GM21737 (cell line): Measurements from ENCODE around the gene CCDC24.

Experiments used
- ATAC-seq: cut with Tn5 transposase; IDR thresholded peaks from one replicate; pipeline ENCODE4 v1.9.1; 2021; ENCODE audit warnings: mild to moderate bottlenecking, moderate library complexity; ENCODE audit not compliant: unreplicated experiment

The CCDC24 gene

DNA sequence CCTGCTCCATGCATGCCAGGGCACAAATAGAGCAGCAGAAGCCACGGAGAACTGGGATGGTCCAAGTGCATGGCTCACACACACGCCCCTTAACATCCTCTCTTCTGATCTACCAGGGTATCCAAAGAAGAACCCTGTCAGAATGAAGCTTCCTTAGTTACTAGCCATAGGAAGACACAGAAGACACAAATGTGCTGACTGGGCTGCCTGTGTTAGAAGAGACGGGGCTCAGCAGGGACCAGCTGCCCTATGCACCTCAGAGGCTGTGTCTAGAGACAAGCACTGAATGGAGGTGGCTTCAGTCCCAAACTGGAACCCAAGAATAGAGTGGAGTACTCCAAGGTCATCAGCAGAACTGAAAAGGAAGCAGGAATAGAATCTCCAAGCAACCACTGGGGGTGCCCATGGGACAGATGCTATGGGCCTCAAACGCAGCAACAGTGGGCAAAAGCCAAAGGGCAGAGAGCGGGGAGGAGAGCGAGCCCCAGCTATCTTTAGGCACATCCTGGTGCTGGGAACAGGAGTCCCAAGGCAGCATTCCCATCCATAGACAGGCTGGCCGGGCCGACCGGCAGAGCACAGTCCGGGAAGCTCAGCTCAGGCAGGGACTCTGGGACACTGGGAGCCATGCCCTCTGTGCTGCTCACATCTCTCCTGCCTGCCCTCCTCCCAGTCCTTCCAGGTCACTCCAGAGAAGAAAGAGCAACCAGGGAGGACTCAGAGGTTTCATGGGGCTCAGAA, 30.4 kb downstream of the CCDC24 start:
- ATAC-seq = no peak

DNA sequence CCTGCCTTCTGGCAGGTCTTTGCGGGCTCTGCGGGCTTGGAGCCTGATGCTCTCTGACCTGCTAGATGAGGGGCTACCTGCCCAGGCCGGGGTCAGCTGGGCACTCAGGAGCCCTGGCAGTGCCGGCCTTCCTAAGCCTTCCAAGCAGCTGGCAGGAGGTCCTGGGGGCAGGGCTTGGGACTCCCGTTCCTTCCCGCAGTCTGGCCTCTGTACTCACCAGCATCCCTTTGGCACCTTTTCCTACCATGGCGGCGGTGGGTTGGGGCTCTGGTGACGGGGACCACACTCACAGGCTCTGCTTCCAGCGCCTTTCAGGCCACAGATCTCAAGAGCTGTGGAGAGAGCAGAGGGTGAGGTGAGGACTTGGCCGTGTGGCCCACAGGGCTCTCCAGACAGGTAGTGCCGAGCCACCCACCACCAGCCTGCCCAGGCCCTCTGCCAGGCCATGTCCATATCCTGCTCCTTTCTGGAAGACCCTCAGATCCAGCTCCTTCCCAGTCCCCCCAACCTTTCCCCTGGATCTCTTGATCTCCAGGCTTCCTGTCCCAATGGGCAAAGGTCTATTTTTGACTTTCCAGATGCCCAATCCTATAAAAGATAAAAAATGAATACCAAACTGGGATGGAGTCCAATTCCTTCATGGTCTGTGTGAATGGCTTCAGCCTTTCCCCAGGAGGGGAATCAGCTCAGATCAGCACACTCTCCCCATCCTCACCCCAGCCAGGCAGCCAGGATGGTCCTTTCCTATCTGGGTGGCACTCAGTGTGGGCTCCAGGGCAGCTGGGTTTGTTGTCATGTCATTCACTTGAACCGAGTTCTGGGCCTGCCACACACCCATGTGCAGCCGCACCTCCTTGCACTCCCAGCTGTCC, 32.9 kb downstream of the CCDC24 start:
- ATAC-seq = no peak

DNA sequence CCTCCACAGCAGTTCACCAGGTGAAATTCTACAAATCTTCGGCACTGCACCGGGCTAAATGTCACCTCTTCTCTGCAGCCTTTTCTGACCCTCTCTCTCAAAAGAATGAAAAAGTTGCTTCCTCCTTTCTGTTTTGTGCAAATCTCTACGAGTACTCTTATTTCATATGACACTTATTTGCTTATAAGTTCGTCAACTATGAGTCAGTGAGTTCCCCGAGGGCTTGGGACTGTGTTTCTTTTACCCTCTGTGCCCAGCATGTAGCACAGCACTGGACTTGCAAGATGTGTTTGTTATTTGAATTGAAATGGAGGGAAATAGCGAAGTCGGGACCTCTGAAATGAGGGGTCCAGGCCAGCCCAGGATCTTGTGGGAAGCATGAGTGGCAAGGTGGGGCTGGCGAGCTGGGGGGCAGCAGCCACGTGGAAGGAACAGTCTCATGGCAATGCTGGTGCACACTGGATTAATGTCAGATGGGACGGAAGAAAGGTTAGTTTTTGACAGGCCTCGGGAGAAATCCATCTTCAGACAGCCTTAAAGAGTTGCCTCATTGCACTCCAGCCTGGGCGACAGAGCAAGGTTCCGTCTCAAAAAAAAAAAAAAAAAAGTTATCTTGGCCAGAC, 33.6 kb downstream of the CCDC24 start:
- ATAC-seq = no peak

DNA sequence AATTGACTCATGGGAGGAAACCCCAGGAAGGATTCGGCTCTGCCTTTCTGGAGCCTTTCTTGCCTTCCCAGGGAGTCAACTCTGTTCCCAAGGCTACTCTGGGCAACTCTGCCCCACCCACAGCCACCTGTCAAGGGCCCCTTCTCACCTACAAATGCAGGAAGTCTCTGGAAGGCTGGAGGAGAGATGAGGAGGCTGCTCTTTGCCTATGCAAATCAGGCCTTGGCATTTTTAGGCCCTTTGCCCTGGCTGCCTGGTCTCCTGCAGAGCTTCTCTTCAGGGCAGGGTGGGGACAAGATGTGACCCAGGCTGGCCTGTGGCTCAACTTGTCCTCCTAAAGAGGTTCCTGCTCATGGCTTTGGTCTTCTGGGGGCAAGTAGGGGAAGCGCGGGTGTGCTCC, 34.4 kb downstream of the CCDC24 start:
- ATAC-seq = no peak

DNA sequence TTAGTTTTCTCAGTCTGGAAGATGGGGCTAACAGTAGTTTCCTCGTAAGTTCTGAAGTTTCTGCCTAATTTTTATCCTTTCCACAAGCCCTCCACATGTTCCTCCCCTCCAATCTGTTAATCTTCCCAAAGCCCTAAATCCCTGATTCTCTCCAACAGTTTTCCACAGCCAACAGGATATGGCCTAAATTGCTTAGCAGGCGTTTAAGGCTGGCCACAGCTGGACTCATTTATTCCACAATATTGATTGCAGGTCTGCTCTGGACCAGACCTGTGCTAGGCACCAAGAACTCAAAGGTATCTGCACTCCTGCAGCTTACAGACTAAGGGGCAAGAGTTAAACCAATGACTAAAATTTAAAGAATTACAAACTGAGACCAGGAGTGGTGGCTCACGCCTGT, 35.9 kb downstream of the CCDC24 start:
- ATAC-seq = no peak

DNA sequence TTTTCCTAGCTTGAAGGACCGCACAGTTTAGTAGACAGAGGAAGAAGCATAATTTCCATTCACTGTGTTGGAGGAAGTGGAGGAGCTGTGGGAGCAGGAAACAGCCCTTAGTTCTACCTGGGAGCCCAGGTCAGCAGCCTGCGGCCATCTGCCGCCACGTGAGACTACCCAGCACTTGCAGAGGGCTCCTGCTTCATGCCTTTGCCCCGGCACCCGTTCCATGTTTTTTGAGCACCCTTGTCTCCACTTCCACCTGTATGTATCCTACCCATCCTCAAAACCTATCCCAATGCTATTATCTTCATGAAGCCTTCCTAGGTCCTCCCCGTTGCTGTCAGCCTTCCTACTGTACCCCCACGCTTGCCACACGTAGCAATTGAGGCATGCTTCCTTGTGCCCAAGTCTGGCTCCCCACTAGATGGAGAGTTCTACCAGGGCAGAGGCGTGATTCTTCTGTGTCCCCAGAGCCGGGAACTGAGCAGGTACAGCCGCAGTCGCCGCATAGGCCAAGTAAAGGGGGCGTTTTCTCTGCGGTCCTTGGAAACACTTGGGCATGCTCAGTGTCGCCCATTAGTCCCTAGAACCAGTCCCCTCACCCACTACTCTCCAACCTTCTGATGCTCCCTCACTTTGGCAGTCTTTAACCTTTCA, 38.0 kb downstream of the CCDC24 start:
- peak; percentile 9 for ATAC-seq

DNA sequence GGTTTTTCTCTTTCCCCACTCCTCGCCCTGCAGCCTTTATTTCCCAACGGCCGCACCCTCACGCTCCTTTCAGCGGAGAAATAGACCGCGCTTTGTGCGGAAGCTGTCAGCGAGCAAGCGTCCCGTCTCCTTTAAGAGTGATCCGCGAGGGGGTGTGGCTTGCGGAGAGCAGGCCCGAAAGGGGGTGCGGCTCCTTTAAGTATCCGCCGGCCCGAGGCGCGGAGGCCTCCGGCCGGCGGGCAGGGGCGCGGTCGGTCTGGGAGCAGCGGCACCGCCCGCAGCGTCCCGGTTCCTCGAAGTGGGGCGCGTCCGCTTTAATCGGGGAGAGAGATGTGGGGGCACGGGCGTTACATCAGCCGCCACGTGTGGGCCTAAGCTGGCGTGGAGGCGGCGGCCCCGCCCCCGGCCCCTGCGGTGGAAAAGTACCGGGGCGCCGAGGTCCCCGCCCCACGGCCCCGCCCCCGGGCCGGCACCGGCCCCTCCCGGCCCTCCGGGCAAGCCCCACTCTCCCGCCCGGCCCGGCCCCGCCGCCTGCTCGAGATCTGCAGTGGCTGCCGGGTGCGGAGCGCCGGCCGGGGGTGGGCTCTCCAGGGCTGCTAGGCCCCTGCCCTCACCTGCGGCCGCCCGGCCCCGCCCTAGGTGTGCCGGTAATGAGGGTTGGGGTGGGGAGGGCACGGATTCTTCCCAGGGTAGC, 38.7 kb downstream of the CCDC24 start:
- peak; percentile 82 for ATAC-seq

DNA sequence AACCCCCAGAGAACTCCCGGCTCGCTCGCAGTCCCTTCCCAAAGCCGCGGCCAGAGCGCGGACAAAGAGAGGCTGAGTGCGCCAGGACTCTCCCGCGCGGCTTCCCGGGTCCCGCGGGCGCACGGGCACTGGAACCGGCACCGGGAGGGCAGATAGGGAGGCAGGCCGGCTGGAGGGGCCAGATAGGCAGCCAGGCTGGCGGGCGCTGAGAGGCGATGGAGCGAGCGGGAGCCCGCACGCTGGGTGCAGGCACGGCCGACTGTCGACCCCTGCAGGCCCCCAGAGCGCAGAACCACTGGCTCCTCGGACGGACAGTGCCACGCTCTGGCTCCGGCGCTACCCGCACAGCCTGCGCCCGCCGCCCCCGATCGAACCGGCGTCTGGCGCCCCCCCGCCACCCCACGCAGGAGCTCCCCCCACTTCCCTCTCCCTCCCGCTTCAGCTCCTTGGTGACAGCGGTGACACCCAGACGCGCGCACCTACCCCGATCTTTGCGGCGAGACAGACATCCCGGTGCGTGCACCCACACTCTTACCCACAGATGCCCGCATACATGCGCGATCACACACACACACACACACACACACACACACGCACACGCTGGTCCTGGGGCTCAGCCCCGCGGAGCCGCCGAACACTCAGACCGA, 39.3 kb downstream of the CCDC24 start:
- ATAC-seq = peak; percentile 16

DNA sequence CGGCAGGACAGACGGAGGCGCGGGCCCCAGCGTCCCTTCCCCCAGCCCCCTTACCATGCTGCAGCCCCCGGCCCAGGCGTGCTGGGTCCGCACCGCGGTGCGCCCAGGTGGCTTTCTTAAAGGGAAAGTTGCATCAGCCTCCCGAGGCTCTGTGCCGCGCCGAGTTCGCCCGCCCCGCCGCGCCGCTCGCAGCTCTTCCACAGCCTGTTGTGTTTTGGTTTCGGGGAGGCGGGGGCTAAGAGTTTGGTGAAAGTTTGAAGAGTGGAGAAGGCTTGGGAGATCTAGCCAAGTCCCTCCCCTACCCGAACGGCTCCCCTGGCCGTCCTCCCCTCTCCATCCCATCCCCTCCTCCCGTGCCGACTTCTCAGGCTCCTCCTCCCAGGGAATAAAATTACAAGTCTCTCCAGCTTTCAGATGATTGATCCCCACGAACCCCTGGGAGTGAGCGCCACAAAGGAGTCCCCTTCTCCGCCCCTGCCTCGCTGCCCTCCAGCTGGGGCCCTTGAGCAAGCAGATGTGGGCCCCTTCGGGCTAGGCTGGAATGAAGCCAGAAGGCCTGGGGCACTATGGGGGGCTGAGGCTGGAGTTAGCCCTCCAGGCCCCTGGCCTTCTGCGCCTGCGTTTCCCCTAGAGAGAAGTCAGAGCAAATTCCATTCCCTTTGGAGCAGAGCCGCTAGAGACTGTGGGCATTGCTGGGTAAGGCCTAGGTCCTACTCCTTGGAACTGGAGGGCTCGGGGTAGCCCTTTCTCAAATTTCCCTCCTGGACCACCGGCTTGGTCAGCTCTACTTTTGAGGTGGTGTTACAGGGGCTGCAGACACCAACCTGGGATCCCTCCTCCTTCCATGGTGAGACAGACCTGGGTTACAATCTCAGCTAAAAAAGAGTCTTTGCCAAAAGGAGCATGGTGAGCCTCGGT, 40.1 kb downstream of the CCDC24 start, which contains the start of gene SLC6A9:
TSS of gene SLC6A9 (minus strand) at position 211 of the 918 bp plus-strand sequence. CDS start 7,185 bp downstream, outside the sequence.
- ATAC-seq = no peak

DNA sequence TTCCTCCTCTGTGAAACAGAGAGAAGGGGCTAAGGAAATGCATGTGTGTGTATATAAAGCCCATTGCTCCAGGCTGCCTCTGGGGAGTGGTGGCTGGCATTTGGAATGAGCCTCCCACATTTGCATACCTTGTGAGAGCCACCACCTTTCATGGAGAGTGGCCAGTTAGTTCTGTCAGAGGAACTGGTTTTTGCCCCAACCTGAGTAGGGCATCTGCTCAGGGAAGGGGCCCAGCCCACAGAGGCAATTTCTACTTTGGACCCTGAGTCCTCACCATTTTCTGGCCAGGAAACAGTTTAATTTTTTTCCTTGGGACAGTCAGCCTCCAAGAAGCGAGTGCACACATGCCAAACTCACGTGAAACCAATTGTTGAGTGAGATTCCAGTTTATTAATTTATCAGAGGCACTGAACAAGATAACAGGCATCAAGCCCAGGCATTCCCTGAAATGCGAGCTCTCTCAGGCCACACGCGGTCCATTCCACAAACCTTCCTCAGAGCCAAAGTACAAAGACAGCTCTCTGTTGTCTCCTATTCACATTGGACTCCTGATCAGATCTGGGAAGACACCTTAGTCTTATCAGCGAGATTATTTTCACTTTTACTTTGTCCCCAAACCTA, 40.9 kb downstream of the CCDC24 start:
- ATAC-seq = no peak

DNA sequence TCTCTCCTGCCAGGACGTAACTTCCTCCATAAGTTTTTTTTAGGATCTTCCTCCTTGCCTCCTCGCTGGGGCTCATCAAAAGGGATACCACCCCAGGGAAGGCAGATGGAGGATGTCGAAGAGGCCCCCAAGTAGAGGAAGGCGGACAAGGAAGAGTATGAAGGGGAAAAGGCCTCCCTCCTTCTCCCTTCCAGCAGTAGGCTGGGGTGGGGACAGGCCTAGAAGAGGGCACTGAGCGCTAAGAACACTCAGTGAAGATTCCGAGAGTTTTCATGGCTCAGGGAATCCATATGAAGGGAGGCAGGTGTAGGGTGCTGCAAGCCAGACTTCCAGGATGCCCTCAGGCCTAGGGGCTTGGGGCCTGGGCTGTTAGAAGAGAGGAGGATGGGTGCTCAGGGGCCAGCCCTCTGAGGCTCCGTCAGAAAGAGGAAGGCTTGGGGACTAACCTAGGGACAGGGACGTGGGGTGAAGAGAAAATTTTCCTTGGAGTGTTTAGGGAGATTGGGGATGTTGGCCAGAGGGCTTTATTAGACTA, 41.7 kb downstream of the CCDC24 start:
- ATAC-seq = no peak

DNA sequence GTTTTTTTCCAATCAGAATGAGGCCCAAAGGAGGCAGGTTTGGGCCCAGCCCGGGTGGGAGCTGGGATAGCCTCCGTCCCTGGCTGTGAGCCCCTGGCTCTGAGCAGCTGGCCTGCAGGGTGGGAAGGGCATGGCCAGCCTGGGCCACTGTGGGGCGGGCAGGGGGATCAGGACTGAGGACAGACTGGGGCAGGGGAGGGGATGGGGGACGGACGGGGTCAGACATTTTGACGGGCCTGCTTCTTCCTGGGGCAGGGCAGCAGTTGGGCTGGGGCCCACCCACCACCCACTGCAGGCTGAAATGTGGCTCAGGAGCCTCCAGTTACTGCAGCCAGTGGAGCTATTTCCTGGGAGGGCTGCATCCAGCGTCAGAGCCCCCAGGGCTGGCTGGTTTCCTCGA, 42.4 kb downstream of the CCDC24 start:
- no peak for ATAC-seq

DNA sequence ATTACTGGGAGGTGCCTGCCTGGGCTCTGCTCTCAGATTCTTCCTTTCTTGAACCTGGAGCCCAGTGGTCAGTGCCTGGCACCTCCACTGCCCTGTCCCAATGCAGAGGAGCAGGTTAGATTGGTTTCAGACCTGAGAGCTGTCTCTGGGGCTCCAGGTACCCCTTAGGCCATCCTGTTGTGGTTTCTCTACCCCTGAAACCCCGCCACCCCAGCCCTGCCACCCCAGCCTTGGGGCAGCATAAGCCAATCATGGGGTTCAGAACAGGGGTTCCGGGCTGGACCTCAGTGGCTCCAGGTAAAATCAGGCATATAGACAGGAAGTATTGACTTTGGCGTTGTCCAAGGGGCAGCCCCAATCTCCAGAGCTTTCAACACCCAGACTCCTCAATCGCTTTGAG, 43.0 kb downstream of the CCDC24 start:
- ATAC-seq = no peak

DNA sequence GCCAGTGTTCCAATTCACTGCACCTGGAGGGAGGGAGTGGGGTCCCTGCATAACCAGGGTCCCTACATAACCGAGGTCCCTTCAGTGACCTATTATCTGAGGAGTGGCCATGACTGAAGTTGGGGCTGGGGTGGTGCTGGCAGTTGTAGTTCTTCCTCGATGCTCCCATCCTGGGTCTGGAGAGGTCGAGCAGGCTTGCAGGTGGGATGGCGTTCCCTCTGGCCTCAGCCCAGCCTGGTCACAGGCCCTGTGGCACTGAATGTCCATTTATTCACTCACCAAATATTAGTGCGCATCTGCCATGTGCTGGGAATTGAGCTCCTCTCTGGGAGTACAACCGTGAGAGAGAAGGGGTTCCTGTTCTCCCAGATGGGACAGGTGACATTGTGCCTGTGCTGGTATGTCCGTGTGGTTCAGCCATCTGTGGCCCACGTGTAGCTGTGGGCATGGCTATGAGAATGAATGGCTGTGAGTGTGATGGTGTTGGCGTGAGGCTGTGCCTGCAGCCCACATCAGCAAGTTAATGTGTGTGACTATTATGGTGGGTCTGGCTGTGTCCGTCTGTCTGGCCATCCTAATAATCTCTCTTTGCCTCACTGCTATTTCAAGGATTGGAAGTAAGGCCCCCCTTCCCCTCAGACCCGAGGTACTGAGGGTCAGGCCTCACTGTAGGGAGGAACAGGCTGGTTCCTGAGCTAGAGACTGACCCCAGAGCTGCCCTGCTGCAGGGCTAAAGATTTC, 43.7 kb downstream of the CCDC24 start:
- ATAC-seq = no peak

DNA sequence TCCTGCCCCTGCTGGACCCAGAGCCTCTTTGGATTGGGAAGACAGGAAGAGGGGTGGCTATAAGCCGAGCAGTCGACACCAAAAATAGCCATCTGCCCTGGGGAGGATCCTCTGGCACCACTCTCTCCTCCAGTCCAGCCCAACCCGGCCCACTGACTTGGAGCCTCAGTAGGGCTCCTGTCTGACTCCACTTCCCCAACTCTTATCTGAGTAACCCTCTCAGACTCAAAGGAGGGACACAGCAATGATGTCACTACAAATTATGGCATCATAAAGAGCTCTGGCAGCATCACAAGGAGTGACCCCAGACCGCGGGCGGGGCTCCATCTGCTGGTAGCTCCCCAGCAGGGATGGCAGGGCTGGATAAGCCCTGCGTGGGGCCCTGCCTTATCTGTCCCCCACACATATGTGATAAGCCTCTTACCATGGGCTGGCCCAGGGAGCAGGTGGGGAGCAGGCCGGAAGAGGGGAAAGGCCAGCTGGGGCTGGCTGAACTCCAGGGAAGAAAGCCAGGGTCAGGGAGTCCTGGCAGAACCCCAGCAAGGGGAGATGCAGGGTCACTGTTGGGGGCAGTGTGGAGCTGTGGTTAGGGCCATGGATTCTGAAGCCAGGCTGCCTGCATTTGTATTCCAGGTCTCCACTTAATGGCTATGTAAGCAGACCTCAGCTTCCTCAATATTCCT, 44.5 kb downstream of the CCDC24 start:
- ATAC-seq = no peak

DNA sequence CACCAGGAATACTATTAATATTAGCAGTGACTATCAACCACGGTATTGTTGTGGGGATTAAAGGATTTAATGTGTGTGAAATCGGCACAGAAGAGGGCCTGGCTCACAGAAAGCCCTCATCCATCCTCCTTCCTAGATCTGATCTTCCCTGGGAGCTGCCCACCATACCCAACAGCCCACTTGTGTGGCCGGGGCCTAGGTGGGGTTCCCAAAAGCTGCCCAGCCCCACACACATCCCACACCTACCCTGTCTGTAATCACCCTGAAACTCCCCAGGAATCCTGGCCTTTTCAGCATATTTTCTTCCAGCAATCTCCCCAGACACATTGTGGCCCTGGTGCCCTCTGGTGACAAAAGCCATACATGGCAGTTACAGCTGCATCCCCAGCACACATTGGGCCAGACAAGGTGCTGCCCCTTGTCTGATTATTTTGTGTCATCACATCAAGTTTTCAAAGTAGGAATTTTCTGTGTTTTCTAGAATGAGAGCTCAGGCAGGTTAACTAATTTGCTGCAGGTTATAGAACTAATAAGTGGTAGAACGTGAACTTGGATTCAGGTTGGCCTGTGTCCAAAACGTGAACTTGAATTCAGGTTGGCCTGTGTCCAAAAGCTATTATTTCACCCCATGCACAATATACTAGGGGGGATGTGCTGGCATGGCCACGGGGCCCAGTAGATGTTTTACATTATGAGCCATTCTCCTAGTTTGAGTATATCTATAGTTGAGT, 45.2 kb downstream of the CCDC24 start:
- no peak for ATAC-seq
